Activated T-cell treated with anti-CD3 and anti-CD28 coated beads, Interleukin-2, amount 50 U/mL, for 24 hours (primary cell): ENCODE results near the gene DQX1.

Experiments used
- DNase-seq: peaks from one replicate; pipeline ENCODE4 v3.0.0-alpha.2; 2020
- H3K27ac Mint-ChIP-seq: 2 replicates; pipeline ENCODE4 v1.8.0; 2020; ENCODE audit warnings: mild to moderate bottlenecking, mixed read lengths
- H3K27me3 Mint-ChIP-seq: 2 replicates; pipeline ENCODE4 v1.8.0; 2020; ENCODE audit warnings: mixed read lengths
- H3K36me3 Mint-ChIP-seq: 2 replicates; pipeline ENCODE4 v1.8.0; 2020; ENCODE audit warnings: low read depth, mixed read lengths
- H3K4me1 Mint-ChIP-seq: 2 replicates; pipeline ENCODE4 v1.8.0; 2020; ENCODE audit warnings: low read depth, mixed read lengths
- H3K4me3 Mint-ChIP-seq: 2 replicates; pipeline ENCODE4 v1.8.0; 2020; ENCODE audit warnings: mild to moderate bottlenecking, moderate library complexity, mixed read lengths
- H3K9me3 Mint-ChIP-seq: 2 replicates; pipeline ENCODE4 v1.8.0; 2020; ENCODE audit warnings: mixed read lengths

The DQX1 gene

DNA sequence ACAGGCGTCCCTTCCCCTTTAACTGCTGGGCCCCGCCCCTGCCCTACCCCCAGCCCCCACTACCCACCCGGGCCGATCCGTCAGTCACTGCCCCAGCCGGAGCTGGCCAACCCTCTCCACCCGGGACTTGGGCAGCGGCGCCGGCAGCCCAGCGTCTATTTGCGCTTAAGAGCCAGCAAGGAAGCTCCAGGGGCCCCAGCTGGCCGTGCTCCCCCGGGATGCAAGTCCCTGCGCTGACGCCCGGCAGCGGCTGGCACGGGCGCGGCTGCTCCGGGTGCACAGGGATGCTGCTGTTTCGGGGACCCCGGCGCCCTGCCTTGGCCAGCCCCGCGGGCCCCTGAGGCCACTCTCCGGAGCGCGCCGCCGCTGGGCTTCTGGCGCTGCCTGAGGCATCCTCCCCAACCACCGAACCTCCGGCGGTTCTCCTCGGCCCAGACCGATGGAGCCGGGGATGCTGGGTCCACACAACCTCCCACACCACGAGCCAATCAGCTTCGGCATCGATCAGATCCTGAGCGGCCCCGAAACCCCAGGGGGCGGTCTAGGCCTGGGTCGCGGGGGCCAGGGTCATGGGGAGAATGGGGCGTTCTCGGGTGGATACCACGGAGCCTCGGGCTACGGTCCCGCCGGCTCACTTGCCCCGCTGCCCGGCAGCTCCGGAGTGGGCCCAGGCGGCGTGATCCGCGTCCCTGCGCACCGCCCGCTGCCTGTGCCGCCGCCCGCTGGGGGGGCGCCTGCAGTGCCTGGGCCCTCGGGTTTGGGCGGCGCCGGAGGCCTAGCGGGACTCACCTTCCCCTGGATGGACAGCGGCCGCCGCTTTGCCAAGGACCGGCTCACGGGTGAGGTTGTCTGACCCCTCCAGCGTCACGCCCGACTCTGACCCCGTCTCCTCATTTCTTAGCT, 11.4 kb downstream of the DQX1 start, which contains the start of gene TLX2:
Gene TLX2, plus strand, starts transcription at position 83 of the 903 bp plus-strand sequence. Its CDS starts 357 bp downstream, at position 440.
- peaks cover 29% of the 10 kb centered on the region for H3K4me1 Mint-ChIP-seq
- H3K27me3 Mint-ChIP-seq = peaks cover 79% of the 10 kb centered on the region
- no peak for DNase-seq
- peak within 1 kb of the TSS; percentile 55 for H3K4me3 Mint-ChIP-seq
- H3K36me3 Mint-ChIP-seq = no peaks in the 10 kb centered on the region
- H3K27ac Mint-ChIP-seq = peak within 1 kb of the TSS; percentile 14
- no peaks in the 10 kb centered on the region for H3K9me3 Mint-ChIP-seq

DNA sequence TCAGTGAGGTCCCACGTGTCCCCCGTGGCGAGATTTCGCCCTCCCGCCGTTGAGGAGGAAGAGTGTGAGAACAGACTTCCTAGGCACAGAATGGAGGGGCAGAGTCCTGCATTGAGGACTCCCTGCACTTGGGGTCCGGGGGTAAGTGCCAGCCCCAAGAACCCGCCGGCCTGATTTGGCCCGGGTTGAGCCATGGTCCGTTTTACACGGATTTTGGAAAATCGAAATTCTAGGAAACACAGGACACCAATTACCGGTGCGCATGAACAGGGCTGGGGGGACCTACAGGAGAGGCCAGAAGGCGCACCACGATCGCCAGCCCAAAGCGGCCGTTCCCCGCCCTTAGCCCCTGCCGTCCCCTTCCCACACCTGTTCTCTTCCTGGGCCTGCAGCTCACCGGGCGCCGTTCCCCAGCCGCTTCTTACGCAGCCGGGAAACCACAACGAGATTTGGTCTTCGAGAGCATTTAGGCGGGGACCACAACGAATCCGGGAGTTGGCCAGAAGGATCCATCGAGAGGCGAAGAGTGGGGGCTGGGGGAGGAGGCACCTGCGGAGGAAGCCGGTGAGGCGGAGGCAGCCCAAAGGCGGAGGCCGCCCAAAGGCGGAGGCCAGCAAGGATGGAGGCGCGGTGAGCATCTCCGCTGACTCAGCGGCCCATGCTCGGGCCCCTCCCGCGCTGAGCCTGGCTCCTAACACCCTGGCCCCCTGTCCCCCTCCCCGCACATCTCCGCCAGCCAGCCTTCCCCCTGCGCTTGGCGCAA, 12.2 kb downstream of the DQX1 start:
- Mint-ChIP-seq H3K36me3 (no peaks in the 10 kb centered on the region), H3K27me3 (peaks cover 71% of the 10 kb centered on the region), H3K9me3 (no peaks in the 10 kb centered on the region), H3K4me3 (peak overlapping the region; percentile 33), H3K4me1 (peaks cover 29% of the 10 kb centered on the region), H3K27ac (no peak overlapping the region)
- peak; percentile 64 for DNase-seq

DNA sequence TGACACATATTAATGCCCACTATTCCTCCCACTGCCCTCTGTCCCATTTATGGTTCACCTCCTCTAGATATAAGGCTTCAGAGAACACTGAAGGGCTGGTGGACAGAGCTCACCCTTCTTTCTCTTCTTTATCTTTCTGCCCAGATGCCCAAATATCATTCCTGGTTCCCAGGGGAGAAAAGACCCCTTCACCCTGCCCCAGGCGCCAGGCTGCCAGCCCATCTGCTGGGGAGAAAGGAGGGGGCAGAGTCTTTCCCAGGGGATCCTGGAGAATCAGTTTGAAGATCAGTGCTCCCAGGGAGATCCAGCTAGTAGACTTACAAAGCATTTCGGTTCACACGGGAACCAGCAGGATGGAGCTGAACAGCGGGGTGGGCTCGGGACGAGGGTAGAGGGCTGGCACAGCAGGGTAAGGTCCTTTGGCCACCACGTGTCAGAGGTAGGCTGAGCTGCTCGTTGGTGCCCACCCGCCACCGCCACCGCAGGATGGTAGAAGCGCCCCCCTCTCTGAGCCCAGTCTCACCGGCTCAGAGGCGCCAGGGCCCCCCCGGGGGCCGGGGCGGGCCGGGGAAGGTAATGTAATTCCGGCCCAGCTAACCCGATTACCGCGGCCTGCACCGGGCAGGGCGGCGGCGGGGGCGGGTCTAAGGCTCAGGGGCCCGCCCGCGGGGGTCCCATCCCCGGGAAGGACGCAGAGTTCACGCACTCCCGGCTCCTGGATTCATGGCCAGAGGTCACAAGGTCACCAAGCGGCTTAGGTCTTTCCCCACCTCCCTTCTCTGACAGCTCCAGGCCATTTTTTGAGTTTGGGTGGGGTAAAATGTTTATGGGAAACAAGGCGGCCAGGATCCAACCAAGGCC, 13.1 kb downstream of the DQX1 start:
- Mint-ChIP-seq H3K27ac (no peak overlapping the region), H3K27me3 (peaks cover 63% of the 10 kb centered on the region), H3K36me3 (no peaks in the 10 kb centered on the region), H3K4me3 (no peak overlapping the region), H3K4me1 (peaks cover 37% of the 10 kb centered on the region), H3K9me3 (no peaks in the 10 kb centered on the region)
- DNase-seq = no peak

DNA sequence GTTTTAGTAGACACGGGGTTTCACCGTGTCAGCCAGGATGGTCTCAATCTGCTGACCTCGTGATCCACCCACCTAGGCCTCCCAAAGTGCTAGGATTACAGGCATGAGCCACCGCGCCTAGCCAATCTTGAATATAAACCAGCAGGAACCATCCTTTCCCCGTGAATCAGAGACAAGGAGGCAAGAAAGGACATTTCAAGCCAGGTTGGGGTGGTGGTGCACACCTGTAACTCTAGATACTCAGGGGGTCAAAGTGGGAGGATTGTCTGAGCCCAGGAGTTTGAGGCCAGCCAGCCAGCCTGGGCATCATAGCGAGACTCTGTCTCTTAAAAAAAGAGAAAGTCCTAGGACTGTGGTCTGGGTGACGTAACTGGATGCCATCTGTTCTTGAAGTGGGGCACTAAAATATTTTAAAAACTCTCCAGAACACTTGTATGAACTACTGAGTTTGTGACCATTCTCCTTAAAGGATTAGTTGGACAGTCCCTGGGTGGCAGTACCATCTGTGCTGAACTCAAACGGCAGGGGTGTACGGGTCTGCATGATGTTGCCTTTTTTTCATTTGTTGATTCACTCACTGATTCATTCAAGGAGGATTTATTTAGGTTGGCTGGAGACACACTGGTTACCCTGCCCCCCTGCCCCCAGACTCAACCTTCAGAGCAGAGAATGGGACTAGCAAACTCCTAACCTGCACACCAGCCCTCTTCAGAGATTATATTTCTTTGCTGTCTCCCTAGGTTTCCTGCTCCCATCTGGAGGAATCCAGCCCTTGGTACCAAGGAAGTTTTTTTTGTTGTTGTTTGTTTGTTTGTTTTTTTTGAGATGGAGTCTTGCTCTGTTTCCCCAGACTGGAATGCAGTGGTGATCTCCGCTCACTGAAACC, 14.7 kb downstream of the DQX1 start:
- Mint-ChIP-seq H3K36me3 (peaks cover 14% of the 10 kb centered on the region), H3K27ac (no peak overlapping the region), H3K27me3 (peaks cover 51% of the 10 kb centered on the region), H3K4me1 (peaks cover 44% of the 10 kb centered on the region), H3K9me3 (no peaks in the 10 kb centered on the region), H3K4me3 (no peak overlapping the region)
- no peak for DNase-seq

DNA sequence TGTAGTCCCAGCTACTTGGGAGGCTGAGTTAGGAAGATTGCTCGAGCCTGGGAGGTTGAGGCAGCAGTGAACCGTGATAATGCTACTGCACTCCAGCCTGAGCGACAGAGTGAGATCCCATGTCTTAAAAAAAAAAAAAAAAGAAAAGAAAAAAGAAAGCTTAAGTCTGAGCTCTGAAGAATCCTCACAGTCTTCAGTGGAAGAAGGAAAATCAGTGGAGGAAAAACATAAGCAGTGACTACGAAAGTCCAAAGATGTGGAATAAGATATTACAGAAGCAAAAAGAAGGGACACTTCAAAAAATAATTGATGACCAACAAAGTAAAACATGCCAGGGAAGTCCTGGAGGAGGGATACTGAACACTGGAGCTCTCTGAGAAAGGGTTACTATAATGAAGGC, 15.8 kb downstream of the DQX1 start:
- DNase-seq = no peak
- peaks cover 23% of the 10 kb centered on the region for H3K36me3 Mint-ChIP-seq
- no peak overlapping the region for H3K4me3 Mint-ChIP-seq
- H3K9me3 Mint-ChIP-seq = no peaks in the 10 kb centered on the region
- peaks cover 46% of the 10 kb centered on the region for H3K27me3 Mint-ChIP-seq
- peaks cover 45% of the 10 kb centered on the region for H3K4me1 Mint-ChIP-seq
- no peak overlapping the region for H3K27ac Mint-ChIP-seq

DNA sequence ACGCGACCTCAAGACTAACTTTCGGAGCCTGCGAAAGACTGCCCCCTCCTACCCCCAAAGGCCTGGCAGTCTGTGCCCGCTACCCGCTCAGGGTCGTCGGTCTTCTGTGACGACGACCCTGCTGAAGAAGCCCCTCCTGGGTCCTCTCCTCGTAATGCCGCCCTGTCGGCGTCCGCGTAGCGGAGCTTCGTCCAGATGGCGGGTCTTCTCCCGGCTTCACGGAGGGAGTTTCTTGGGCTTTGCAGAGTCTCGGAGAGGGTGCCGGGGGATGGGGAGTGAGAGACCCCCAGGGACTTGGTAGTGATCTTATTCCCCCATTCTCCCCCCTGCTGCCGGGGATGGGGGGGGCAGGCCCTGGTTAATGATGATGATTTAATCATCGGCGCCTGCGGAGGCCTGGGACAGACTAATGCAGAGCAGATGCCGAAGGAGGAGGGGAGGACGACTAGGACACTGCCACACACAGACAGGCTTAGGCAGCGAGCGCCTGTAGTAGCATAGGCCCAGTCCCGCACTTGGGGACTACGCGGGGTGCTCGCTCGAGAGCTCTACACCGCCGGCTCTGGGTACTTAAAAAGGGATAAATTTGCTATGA, 18.0 kb downstream of the DQX1 start:
- Mint-ChIP-seq H3K27me3 (peaks cover 55% of the 10 kb centered on the region), H3K27ac (peak overlapping the region; percentile 99), H3K4me1 (peaks cover 53% of the 10 kb centered on the region), H3K9me3 (no peaks in the 10 kb centered on the region), H3K4me3 (peak overlapping the region; percentile 93), H3K36me3 (peaks cover 35% of the 10 kb centered on the region)
- no peak for DNase-seq

DNA sequence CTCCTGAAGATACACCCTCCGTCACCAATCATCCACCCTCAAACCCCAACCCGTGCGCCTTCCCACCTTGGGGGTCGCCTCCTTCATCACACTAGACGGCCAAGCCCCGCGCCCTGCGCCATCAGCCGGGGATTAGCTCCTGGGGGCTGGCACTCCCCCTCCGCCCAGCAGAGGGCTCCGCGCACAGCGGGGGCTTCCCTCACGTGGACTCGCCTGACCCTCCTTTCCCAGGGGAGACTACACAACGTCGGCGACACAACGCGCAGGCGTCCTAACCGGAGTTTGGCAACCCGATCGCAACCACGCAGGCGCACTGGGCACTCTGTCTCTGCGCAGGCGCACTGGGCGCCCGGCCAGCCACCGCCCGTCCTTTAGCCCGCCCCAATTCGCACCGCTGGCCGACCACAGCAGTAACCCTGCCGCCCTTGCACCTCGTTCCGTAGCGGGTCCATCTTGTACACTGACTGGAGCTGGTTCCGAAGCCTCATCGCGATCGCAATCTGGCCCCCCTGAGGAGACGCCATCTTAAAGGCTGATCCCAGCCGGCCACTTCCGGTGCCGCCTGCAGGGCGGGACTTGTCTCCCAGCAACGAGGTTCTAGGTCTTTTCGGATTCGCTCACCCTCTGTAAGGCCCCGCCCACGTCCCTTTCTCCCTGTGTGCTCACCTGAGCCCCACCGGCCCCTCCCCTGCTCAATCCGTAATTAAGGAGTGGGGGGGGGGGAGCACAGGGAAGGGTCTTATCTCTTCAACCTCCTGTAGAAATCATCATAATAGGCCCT, 18.7 kb downstream of the DQX1 start, which contains the start of gene PCGF1:
Gene PCGF1, minus strand, starts transcription at position 551 of the 781 bp plus-strand sequence. Its CDS starts 27 bp downstream, at position 524.
- peak; percentile 99 for DNase-seq
- Mint-ChIP-seq H3K27ac (peak within 1 kb of the TSS; percentile 99), H3K9me3 (no peaks in the 10 kb centered on the region), H3K27me3 (peaks cover 55% of the 10 kb centered on the region), H3K4me3 (peak within 1 kb of the TSS; percentile 93), H3K4me1 (peaks cover 60% of the 10 kb centered on the region), H3K36me3 (peaks cover 35% of the 10 kb centered on the region)

DNA sequence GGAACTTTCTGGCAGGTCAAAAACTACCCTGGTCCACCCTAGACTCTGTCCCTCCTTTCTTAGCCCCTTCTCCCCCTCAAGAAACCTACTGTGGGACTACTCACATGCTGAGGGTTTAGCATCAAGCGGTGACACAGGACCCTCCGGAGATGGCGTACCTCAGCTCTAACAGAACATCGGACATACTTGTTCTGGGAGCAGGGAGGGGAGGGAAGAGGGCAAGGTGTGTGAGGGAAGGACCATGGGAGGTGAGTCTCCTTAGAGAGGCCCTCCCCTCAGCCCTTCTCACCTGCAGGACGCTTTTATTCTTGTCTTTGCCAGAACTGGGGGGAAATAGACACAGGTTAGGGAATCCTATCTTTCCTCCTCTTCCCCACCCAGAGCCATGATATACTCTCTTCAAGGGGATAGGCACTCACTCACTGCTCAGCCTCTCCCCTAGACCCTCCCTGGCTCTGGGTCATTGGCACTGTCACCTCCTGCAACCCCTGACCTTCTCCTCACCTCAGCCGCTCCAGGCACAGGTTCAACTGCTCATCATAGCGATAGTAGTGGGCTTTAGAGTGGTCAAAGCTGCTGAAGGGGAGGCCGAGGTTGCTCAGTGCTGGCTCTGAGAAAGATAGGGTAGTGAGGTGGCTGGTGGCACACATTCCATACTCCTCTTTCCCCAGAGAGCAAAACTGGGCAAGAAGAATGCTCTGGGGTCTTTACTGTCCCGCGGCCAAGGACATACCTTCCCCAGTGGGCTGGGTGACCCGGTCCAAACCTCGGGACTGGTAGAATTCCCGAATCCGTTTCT, 20.4 kb downstream of the DQX1 start:
- Mint-ChIP-seq H3K27ac (no peak overlapping the region), H3K36me3 (peaks cover 35% of the 10 kb centered on the region), H3K4me1 (peaks cover 62% of the 10 kb centered on the region), H3K9me3 (no peaks in the 10 kb centered on the region), H3K4me3 (peak overlapping the region; percentile 93), H3K27me3 (peaks cover 58% of the 10 kb centered on the region)
- no peak for DNase-seq

DNA sequence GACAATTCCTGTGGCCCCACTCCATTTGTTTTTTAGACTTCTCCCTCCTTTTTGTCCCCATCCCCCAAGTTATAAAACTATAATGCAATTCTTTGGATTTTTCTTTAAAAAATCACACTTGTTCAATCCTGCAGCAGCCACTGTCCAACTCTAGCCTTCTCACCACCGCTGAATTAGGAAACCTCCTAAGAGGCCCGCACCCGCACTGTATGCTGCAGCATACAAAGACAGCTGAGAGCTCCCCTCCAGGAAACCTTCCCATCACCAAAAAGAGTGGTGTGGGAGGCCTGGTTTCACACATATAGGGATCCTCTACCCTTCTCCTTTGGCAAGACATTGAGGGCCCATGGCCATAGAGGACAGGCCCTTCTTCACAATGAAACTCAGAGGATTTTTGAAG, 21.4 kb downstream of the DQX1 start:
- Mint-ChIP-seq H3K27me3 (peaks cover 65% of the 10 kb centered on the region), H3K27ac (no peak overlapping the region), H3K4me1 (peaks cover 64% of the 10 kb centered on the region)

DNA sequence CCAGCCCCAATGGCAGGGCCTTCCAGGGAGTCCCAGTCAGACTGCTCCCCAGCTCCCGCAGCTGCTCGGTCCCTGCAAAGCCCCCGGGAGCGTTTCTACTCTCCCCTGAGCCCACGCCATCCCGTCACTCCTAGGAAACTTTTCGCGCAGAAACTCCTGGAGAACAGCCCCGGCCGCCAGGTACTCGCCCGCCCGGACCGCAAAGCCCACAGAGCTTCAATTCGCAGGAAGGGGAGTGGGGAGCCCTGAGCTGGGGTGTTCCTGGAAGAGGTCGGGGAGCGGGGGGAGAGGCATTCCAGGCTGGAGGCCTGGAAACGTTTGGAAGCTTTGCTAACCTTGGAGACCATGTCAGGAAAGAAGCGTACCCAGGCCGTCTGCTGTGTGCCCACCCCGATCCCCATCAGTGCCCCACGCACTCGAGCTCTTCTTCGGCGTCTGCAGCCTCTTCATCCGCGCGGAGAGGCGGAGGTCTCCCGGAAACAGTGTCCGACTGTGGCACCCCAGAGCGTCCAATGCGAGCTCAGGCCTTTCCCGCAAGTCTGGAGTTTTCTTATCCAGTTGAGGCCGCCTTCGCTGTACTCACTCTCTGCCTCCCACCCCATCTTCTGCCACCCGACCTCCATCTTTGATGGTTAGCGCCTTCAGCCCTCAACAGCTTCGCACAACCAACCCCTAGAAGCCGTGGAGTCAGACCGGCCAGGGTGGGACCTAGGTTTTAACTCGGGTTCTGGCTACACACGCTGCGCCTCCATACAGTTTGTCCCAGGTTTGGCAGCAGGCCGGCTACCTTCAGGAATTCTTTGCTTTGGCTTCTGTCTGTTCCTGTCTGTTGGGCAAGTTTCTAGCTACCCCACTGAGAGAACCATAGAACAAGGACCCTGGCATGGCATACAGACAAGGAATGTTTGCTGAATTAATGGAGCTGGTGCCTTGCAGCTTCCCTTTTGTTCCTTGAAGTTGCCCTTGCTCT, 22.2 kb downstream of the DQX1 start:
- Mint-ChIP-seq H3K27me3 (peaks cover 72% of the 10 kb centered on the region), H3K36me3 (peaks cover 35% of the 10 kb centered on the region), H3K9me3 (no peaks in the 10 kb centered on the region), H3K4me1 (peaks cover 69% of the 10 kb centered on the region), H3K27ac (no peak overlapping the region), H3K4me3 (peak overlapping the region; percentile 71)
- DNase-seq = no peak

More for the DNA sequence above, 21.4 kb downstream of the DQX1 start:
- no peak for DNase-seq
- Mint-ChIP-seq H3K36me3 (peaks cover 35% of the 10 kb centered on the region), H3K4me3 (no peak overlapping the region), H3K9me3 (no peaks in the 10 kb centered on the region)
